GM23338 (cell line): ENCODE data around the gene GHRL. TPM values are rescaled to one million over a fixed set of nuclear protein-coding genes. Genes with fewer than 3 reads are reported as not detected.

Experiments used
- ATAC-seq: fragments of 200-7000 bp; cut with Tn5 transposase; 3 replicates; pipeline ENCODE4 v1.9.1; 2020
- DNase-seq: peaks from one replicate; pipeline ENCODE4 v3.0.0-alpha.2; 2015; ENCODE audit warnings: low spot score
- H2AFZ ChIP-seq: fragments of 200-600 bp; sonication (generic); 2 replicates; pipeline ENCODE4 v1.8.0; 2016; ENCODE audit warnings: antibody characterized with exemption, mild to moderate bottlenecking, moderate library complexity
- H3F3A ChIP-seq: fragments of 200-600 bp; sonication (generic); replicated peaks from 2 replicates; pipeline ENCODE4 v1.8.0; 2017; ENCODE audit warnings: antibody characterized with exemption, mixed run types, low read depth
- H3K27ac ChIP-seq: fragments of 200-600 bp; sonication (generic); 2 replicates; pipeline ENCODE4 v1.6.1; 2016; ENCODE audit warnings: low read depth
- H3K27me3 ChIP-seq: fragments of 200-600 bp; sonication (generic); 2 replicates; pipeline ENCODE4 v1.8.0; 2016; ENCODE audit warnings: mild to moderate bottlenecking, mixed run types, moderate library complexity; ENCODE audit not compliant: insufficient read depth
- H3K36me3 ChIP-seq: fragments of 200-600 bp; sonication (generic); 2 replicates; pipeline ENCODE4 v1.8.0; 2016; ENCODE audit warnings: mild to moderate bottlenecking; ENCODE audit not compliant: insufficient read depth
- H3K4me1 ChIP-seq: fragments of 200-600 bp; sonication (generic); 2 replicates; pipeline ENCODE4 v1.8.0; 2016; ENCODE audit warnings: mild to moderate bottlenecking, moderate library complexity; ENCODE audit not compliant: insufficient read depth
- H3K4me2 ChIP-seq: fragments of 200-600 bp; sonication (generic); 2 replicates; pipeline ENCODE4 v1.7.1; 2017; ENCODE audit warnings: mixed run types
- H3K4me3 ChIP-seq: fragments of 200-600 bp; sonication (generic); 2 replicates; pipeline ENCODE4 v1.6.1; 2016; ENCODE audit warnings: mixed run types
- H3K79me2 ChIP-seq: fragments of 200-600 bp; sonication (generic); replicated peaks from 2 replicates; pipeline ENCODE4 v1.8.0; 2017; ENCODE audit warnings: mild to moderate bottlenecking; ENCODE audit not compliant: insufficient read depth
- H3K9me2 ChIP-seq: fragments of 200-600 bp; sonication (generic); 2 replicates; pipeline ENCODE4 v1.8.0; 2017; ENCODE audit not compliant: insufficient read depth
- H4K20me1 ChIP-seq: fragments of 200-600 bp; sonication (generic); replicated peaks from 2 replicates; pipeline ENCODE4 v1.8.0; 2017; ENCODE audit warnings: mild to moderate bottlenecking; ENCODE audit not compliant: insufficient read depth
- H3K27ac Mint-ChIP-seq: 2 replicates; pipeline ENCODE4 v1.8.0; 2020; ENCODE audit warnings: inconsistent platforms, mild to moderate bottlenecking, moderate library complexity, mixed read lengths
- H3K27me3 Mint-ChIP-seq: 3 replicates; pipeline ENCODE4 v1.8.0; 2022; ENCODE audit warnings: low read depth, mild to moderate bottlenecking, moderate library complexity, mixed read lengths, inconsistent platforms; ENCODE audit not compliant: insufficient read depth, poor library complexity
- H3K36me3 Mint-ChIP-seq: 3 replicates; pipeline ENCODE4 v1.8.0; 2021; ENCODE audit warnings: low read depth, mild to moderate bottlenecking, inconsistent platforms, moderate library complexity, mixed read lengths
- H3K4me1 Mint-ChIP-seq: 3 replicates; pipeline ENCODE4 v1.8.0; 2020; ENCODE audit warnings: mild to moderate bottlenecking, inconsistent platforms, mixed read lengths
- H3K4me3 Mint-ChIP-seq: 3 replicates; pipeline ENCODE4 v1.8.0; 2021; ENCODE audit warnings: moderate library complexity, mild to moderate bottlenecking, inconsistent platforms, mixed read lengths
- H3K9me3 Mint-ChIP-seq: 3 replicates; pipeline ENCODE4 v1.8.0; 2020; ENCODE audit warnings: moderate library complexity, mild to moderate bottlenecking, inconsistent platforms, mixed read lengths
- CREB1 ChIP-seq: fragments of 250-450 bp; sonication (Bioruptor Pico); IDR thresholded peaks from 2 replicates; pipeline ENCODE4 v1.5.0; 2020; ENCODE audit warnings: low read depth, mild to moderate bottlenecking, moderate library complexity
- ETS1 ChIP-seq: IDR thresholded peaks from 2 replicates; pipeline ENCODE4 v1.6.1; 2016; ENCODE audit warnings: antibody characterized with exemption
- EZH2 ChIP-seq: fragments of 200-600 bp; sonication (generic); IDR thresholded peaks from one replicate; pipeline ENCODE4 v1.8.0; 2017; ENCODE audit warnings: antibody characterized with exemption, mild to moderate bottlenecking, low read depth; ENCODE audit not compliant: unreplicated experiment
- EZH2phosphoT487 ChIP-seq: fragments of 200-600 bp; sonication (generic); IDR thresholded peaks from one replicate; pipeline ENCODE4 v1.8.1; 2018; ENCODE audit warnings: antibody characterized with exemption; ENCODE audit not compliant: unreplicated experiment
- NANOG ChIP-seq: IDR thresholded peaks from 2 replicates; pipeline ENCODE4 v1.6.1; 2016; ENCODE audit warnings: antibody characterized with exemption, borderline replicate concordance
- POLR2AphosphoS5 ChIP-seq: IDR thresholded peaks from 2 replicates; pipeline ENCODE4 v1.6.1; 2016; ENCODE audit warnings: antibody characterized with exemption, low read depth
- STAT1 ChIP-seq: IDR thresholded peaks from one replicate; pipeline ENCODE4 v1.6.1; 2016; ENCODE audit warnings: antibody characterized with exemption; ENCODE audit not compliant: unreplicated experiment
- ZNF114 ChIP-seq: fragments of 250-450 bp; sonication (Bioruptor Pico); IDR thresholded peaks from 2 replicates; pipeline ENCODE4 v1.5.0; 2020; ENCODE audit warnings: mild to moderate bottlenecking, moderate library complexity
- ZNF331 ChIP-seq: fragments of 250-450 bp; sonication (Bioruptor Pico); IDR thresholded peaks from 2 replicates; pipeline ENCODE4 v1.5.0; 2020; ENCODE audit warnings: low read depth, mild to moderate bottlenecking, moderate library complexity
- ZNF462 ChIP-seq: fragments of 250-450 bp; sonication (Bioruptor Pico); IDR thresholded peaks from 2 replicates; pipeline ENCODE4 v1.5.0; 2020; ENCODE audit warnings: mild to moderate bottlenecking, moderate library complexity
- polyA plus RNA-seq: library from polyadenylated mRNA; unstranded; fragments of >200 nt; fragmentation: Nextera tagmentation; extraction: Ambion mirVana; gene quantifications from 2 replicates; pipeline ENCODE4 v1.2.1, GENCODE V29; 2016
- total RNA-seq: library from RNA; depleted of rRNA; stranded (reverse); fragments of >200 nt; shearing (Covaris generic); gene quantifications from 2 replicates; pipeline ENCODE4 v1.2.3, GENCODE V29; 2014
- TF ChIP-seq, protein P1 (sequence below), 2 experiments: fragments of 200-600 bp in 1 of 2; sonication (generic) in 1 of 2; conservative IDR thresholded peaks; 2 replicates each; pipeline versions ENCODE4 v1.5.1 to v1.6.1; 2016 to 2017; ENCODE audit warnings: antibody characterized with exemption in 2 of 2, low read depth in 2 of 2, mild to moderate bottlenecking in 2 of 2, moderate library complexity in 1 of 2

The GHRL gene
- total and polyA plus RNA-seq, 2 experiments from 2014 or later: 0.78 TPM; not detected in 1

DNA sequence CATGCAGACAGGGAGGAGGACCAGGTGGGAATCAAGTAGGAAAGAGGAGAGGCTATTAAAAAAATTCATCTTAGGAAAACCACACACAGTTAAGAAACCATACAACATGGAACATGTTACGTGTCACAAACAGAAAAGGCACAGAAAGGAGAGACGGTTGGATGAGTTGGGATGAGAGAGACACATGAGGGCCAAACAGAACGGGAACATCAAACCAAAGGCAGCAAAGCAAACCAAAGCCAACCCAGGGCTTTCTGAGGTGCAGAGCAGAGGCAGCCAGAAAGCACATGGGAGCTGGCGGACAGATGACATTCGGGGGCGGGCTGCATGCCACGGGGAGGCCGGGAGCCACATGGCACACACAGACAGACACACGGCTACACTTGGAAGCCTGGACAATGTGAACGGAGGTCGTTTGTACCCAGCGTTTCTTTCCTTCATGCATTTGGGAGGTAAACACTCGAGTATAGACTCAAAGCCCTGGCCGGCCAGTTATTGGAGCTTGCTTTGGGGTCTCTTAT, 36.8 kb upstream of the GHRL start:
- Mint-ChIP-seq H3K9me3 (no peaks in the 10 kb centered on the region), H3K27ac (no peak overlapping the region), H3K4me1 (peaks cover 7% of the 10 kb centered on the region; the same call in 1 of the 3 replicates), H3K27me3 (peaks cover 8% of the 10 kb centered on the region), H3K4me3 (no peak overlapping the region), H3K36me3 (no peaks in the 10 kb centered on the region)
- Histone ChIP-seq H3K79me2 (no peaks in the 10 kb centered on the region), H3K9me2 (no peaks in the 10 kb centered on the region), H3K36me3 (no peaks in the 10 kb centered on the region), H3K4me2 (no peak overlapping the region), H3F3A (no peaks in the 10 kb centered on the region), H3K4me1 (no peaks in the 10 kb centered on the region), H2AFZ (no peak overlapping the region), H3K27me3 (no peaks in the 10 kb centered on the region), H4K20me1 (no peaks in the 10 kb centered on the region), H3K27ac (no peak overlapping the region), H3K4me3 (no peak overlapping the region)
- TF ChIP-seq CREB1 (CRISPR knock-in tag) (no peak), ZNF462 (CRISPR knock-in tag) (no peak), ETS1 (no peak), STAT1 (no peak), EZH2phosphoT487 (no peak), ZNF114 (no peak), EZH2 (no peak), NANOG (no peak), ZNF331 (CRISPR knock-in tag) (no peak), POLR2AphosphoS5 (no peak)
- TF ChIP-seq, protein P1, sequence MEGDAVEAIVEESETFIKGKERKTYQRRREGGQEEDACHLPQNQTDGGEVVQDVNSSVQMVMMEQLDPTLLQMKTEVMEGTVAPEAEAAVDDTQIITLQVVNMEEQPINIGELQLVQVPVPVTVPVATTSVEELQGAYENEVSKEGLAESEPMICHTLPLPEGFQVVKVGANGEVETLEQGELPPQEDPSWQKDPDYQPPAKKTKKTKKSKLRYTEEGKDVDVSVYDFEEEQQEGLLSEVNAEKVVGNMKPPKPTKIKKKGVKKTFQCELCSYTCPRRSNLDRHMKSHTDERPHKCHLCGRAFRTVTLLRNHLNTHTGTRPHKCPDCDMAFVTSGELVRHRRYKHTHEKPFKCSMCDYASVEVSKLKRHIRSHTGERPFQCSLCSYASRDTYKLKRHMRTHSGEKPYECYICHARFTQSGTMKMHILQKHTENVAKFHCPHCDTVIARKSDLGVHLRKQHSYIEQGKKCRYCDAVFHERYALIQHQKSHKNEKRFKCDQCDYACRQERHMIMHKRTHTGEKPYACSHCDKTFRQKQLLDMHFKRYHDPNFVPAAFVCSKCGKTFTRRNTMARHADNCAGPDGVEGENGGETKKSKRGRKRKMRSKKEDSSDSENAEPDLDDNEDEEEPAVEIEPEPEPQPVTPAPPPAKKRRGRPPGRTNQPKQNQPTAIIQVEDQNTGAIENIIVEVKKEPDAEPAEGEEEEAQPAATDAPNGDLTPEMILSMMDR (conservative IDR thresholded peaks at IDR 0.05; ENCODE audit: low read depth in 2 of 2): no peak
- ATAC-seq (no peak), DNase-seq (no peak)
